Breast epithelium (tissue), 4 donors: ENCODE results near the gene LRP2. TPM values are rescaled to one million over a fixed set of nuclear protein-coding genes. Genes with fewer than 3 reads are reported as not detected.

ENCODE experiments used
- DNase-seq, 2 donors: peaks; one replicate each; pipeline ENCODE4 v3.0.0-alpha.2; 2019; ENCODE audit warnings: low spot score in 2 of 2
- H3K27ac ChIP-seq, 2 donors: fragments of 200-600 bp; sonication (generic) in 1 of 2; one replicate each; pipeline ENCODE4 v1.5.1; 2016 to 2019; ENCODE audit warnings: mild to moderate bottlenecking in 1 of 2
- H3K27me3 ChIP-seq, 2 donors: fragments of 200-600 bp; sonication (generic) in 1 of 2; one replicate each; pipeline versions ENCODE4 v1.5.1 to v1.6.0; 2017 to 2019; ENCODE audit warnings: control low read depth in 1 of 2, mild to moderate bottlenecking in 1 of 2
- H3K36me3 ChIP-seq: fragments of 200-600 bp; one replicate; pipeline ENCODE4 v1.5.1; 2019
- H3K4me1 ChIP-seq, 2 donors: fragments of 200-600 bp; sonication (generic); one replicate each; pipeline ENCODE4 v1.5.1; 2016 to 2019; ENCODE audit warnings: control low read depth in 1 of 2
- H3K4me3 ChIP-seq, 3 donors: fragments of 200-600 bp; sonication (generic); 1 replicate in 2 of 3; 2 replicates in 1 of 3; pipeline ENCODE4 v1.5.1; 2016 to 2019; ENCODE audit warnings: mild to moderate bottlenecking in 3 of 3, moderate library complexity in 2 of 3
- H3K9me3 ChIP-seq, 2 donors: fragments of 200-600 bp; sonication (generic) in 1 of 2; one replicate each; pipeline ENCODE4 v1.5.1; 2016 to 2019; ENCODE audit warnings: control low read depth in 1 of 2
- CTCF ChIP-seq, 3 donors: fragments of 450-650 bp; IDR thresholded peaks; one replicate each; pipeline ENCODE4 v1.5.1; 2016 to 2017; ENCODE audit warnings: antibody characterized with exemption in 3 of 3, mild to moderate bottlenecking in 3 of 3, moderate library complexity in 3 of 3
- POLR2A ChIP-seq: fragments of 450-650 bp; IDR thresholded peaks from one replicate; pipeline ENCODE4 v1.6.1; 2016; ENCODE audit warnings: antibody characterized with exemption, mild to moderate bottlenecking, moderate library complexity
- POLR2AphosphoS5 ChIP-seq, 3 donors: sonication (generic); formaldehyde crosslinking; IDR thresholded peaks; one replicate each; pipeline ENCODE4 v1.6.1; 2017; ENCODE audit warnings: antibody characterized with exemption in 3 of 3
- intact Hi-C: fragments of 100-400 bp; cut with DNase I; formaldehyde crosslinking; loops from one replicate; pipeline ENCODE4 v1.15.1; 2023; ENCODE audit warnings: low total_unique reads
- total RNA-seq, 3 donors: library from RNA; depleted of rRNA; stranded (reverse); fragments of >200 nt; gene quantifications; one replicate each; pipeline ENCODE4 v1.1.0, GENCODE V29; 2016

LRP2 gene
- total RNA-seq, 3 donors from 2014 or later, result under 0.01 to 60.4 (median 19.7) TPM

GRCh38 chr2:169225233-169225750, 137.0 kb downstream of the LRP2 start:
- DNase-seq, result no peak
- TF ChIP-seq CTCF (IDR thresholded peaks at IDR 0.05) (no peak), POLR2AphosphoS5 (IDR thresholded peaks at IDR 0.05) (no peak), POLR2A (no peak)
- Histone ChIP-seq H3K9me3 (no peaks in the 10 kb centered on the region), H3K4me3 (no peak overlapping the region), H3K27ac (no peak overlapping the region), H3K4me1 (no peaks in the 10 kb centered on the region), H3K36me3 (no peaks in the 10 kb centered on the region), H3K27me3 (no peaks in the 10 kb centered on the region)
- intact Hi-C loops, result no loop called here

- H3K36me3 ChIP-seq, result no peaks in the 10 kb centered on the region
- intact Hi-C loops, result no loop called here
- H3K9me3 ChIP-seq, result no peaks in the 10 kb centered on the region
- no peak overlapping the region for H3K27ac ChIP-seq
- no peak overlapping the region for H3K4me3 ChIP-seq
- no peaks in the 10 kb centered on the region for H3K4me1 ChIP-seq
- no peak for TF ChIP-seq POLR2A
- no peak for TF ChIP-seq CTCF (IDR thresholded peaks at IDR 0.05)
- no peak for TF ChIP-seq POLR2AphosphoS5 (IDR thresholded peaks at IDR 0.05)
- no peaks in the 10 kb centered on the region for H3K27me3 ChIP-seq
- DNase-seq, result no peak
These were observed 139.7 kb downstream of the LRP2 start for GRCh38 chr2:169222665-169223064.

- H3K27ac ChIP-seq, result no peak overlapping the region
- H3K4me1 ChIP-seq, result no peaks in the 10 kb centered on the region
- H3K36me3 ChIP-seq, result no peaks in the 10 kb centered on the region
- no peaks in the 10 kb centered on the region for H3K27me3 ChIP-seq
- TF ChIP-seq POLR2A (no peak), CTCF (IDR thresholded peaks at IDR 0.05) (peak in 2 of 3 donors; percentile 29 to 31), POLR2AphosphoS5 (IDR thresholded peaks at IDR 0.05) (no peak)
- no peaks in the 10 kb centered on the region for H3K9me3 ChIP-seq
- intact Hi-C loops, result no loop called here
- no peak for DNase-seq
- H3K4me3 ChIP-seq, result no peak overlapping the region
These were observed 140.5 kb downstream of the LRP2 start for GRCh38 chr2:169221745-169222369.

- intact Hi-C loops, result no loop called here
- DNase-seq, result no peak
- Histone ChIP-seq H3K36me3 (no peaks in the 10 kb centered on the region), H3K4me3 (no peak overlapping the region), H3K27me3 (no peaks in the 10 kb centered on the region), H3K27ac (no peak overlapping the region), H3K4me1 (no peaks in the 10 kb centered on the region), H3K9me3 (no peaks in the 10 kb centered on the region)
- TF ChIP-seq CTCF (IDR thresholded peaks at IDR 0.05) (no peak), POLR2AphosphoS5 (IDR thresholded peaks at IDR 0.05) (no peak), POLR2A (no peak)
These were observed 151.4 kb downstream of the LRP2 start for GRCh38 chr2:169210917-169211316.

GRCh38 chr2:169208026-169208425, 154.3 kb downstream of the LRP2 start:
- Histone ChIP-seq H3K36me3 (no peaks in the 10 kb centered on the region), H3K27me3 (no peaks in the 10 kb centered on the region), H3K27ac (no peak overlapping the region), H3K4me3 (no peak overlapping the region), H3K4me1 (no peaks in the 10 kb centered on the region), H3K9me3 (no peaks in the 10 kb centered on the region)
- TF ChIP-seq POLR2A (no peak), CTCF (IDR thresholded peaks at IDR 0.05) (no peak), POLR2AphosphoS5 (IDR thresholded peaks at IDR 0.05) (no peak)
- intact Hi-C loops, result no loop called here
- no peak for DNase-seq
